Heart left ventricle (tissue), 13 donors: Measurements from ENCODE around the gene ANKRD37.

Experiments
- CTCF ChIP-seq, 12 donors: fragments of 200-600 bp; sonication (generic) in 4 of 12; IDR thresholded peaks; one replicate each; pipeline versions ENCODE4 v1.5.0 to v1.8.0; 2018 to 2022; ENCODE audit warnings: antibody characterized with exemption in 12 of 12, mild to moderate bottlenecking in 5 of 12
- POLR2A ChIP-seq, 2 donors: fragments of 450-650 bp; IDR thresholded peaks; one replicate each; pipeline ENCODE4 v1.6.1; 2017; ENCODE audit warnings: antibody characterized with exemption in 2 of 2, mild to moderate bottlenecking in 2 of 2, moderate library complexity in 2 of 2
- donor health status: ischemic (EF 13 %, LVEDD 7.1; RV severe dilation, severe dysfunction).
- donor health status: DM: no; HTN: yes; CAD: no.
- donor health status: DM: no; HTN: no; CAD: no.
- donor health status: ischemic (EF 25% LVEDD 6.9; RV normal size, moderate dysfunction).
- donor health status: ischemic (EF 25% LVEDD 5.7; RV mildly dilated, moderate dysfunction).
- donor health status: ischemic (EF 35%, LVEDD 5.7; RV mildly dilated, moderate dysfunction).
- donor health status: nonischemic (EF 11% LVEDD 7.7; RV severe dilation, severe dysfunction).
- donor health status: DM: yes; HTN: yes; CAD: no.
- donor health status: PGD.
- donor health status: ischemic (EF 29% LVEDD 5.4; RV normal size, mild dysfunction).
- donor health status: nonischemic (EF 23%, LVEDD 6.1; RV moderate dilation, normal function).

GRCh38 chr4:185394568-185395237, 1.9 kb upstream of the ANKRD37 start:
- TF ChIP-seq CTCF (IDR thresholded peaks at IDR 0.05) (no peak), POLR2A (IDR thresholded peaks at IDR 0.05) (no peak)
